ENCODE results near the gene KIAA1217.

The KIAA1217 gene

GRCh38 chr10:24553051-24553612, 344.2 kb downstream of the KIAA1217 start:
- no peak for DNase-seq (ENCODE audit: low spot score)

- no peak for DNase-seq (ENCODE audit: low spot score)
Measured at GRCh38 chr10:24554036-24554435, 345.1 kb downstream of the KIAA1217 start.

- no peak for DNase-seq (ENCODE audit: low spot score)
Measured at GRCh38 chr10:24556126-24556749, 347.3 kb downstream of the KIAA1217 start.

GRCh38 chr10:24556750-24557742, 348.1 kb downstream of the KIAA1217 start:
- peak; percentile 75 for DNase-seq (ENCODE audit: low spot score)

- DNase-seq (ENCODE audit: low spot score) = no peak
Measured at GRCh38 chr10:24561453-24561852, 352.5 kb downstream of the KIAA1217 start.

GRCh38 chr10:24568042-24568441, 359.1 kb downstream of the KIAA1217 start:
- peak; percentile 39 for DNase-seq (ENCODE audit: low spot score)

- peak; percentile 90 for DNase-seq (ENCODE audit: low spot score)
Measured at GRCh38 chr10:24569330-24569796, 360.4 kb downstream of the KIAA1217 start.

GRCh38 chr10:24569828-24570657, 361.1 kb downstream of the KIAA1217 start:
- peak; percentile 76 for DNase-seq (ENCODE audit: low spot score)

GRCh38 chr10:24570658-24571426, 361.9 kb downstream of the KIAA1217 start:
- peak; percentile 35 for DNase-seq (ENCODE audit: low spot score)

- no peak for DNase-seq (ENCODE audit: low spot score)
Measured at GRCh38 chr10:24571870-24572450, 363.0 kb downstream of the KIAA1217 start.

- no peak for DNase-seq (ENCODE audit: low spot score)
Measured at GRCh38 chr10:24574161-24574560, 365.2 kb downstream of the KIAA1217 start.

GRCh38 chr10:24574578-24575155, 365.7 kb downstream of the KIAA1217 start:
- peak; percentile 24 for DNase-seq (ENCODE audit: low spot score)

- no peak for DNase-seq (ENCODE audit: low spot score)
Measured at GRCh38 chr10:24575481-24576002, 366.6 kb downstream of the KIAA1217 start.

- DNase-seq (ENCODE audit: low spot score) = no peak
Measured at GRCh38 chr10:24579448-24579847, 370.5 kb downstream of the KIAA1217 start.

- DNase-seq (ENCODE audit: low spot score) = no peak
Measured at GRCh38 chr10:24579906-24580305, 371.0 kb downstream of the KIAA1217 start.

- DNase-seq (ENCODE audit: low spot score) = no peak
Measured at GRCh38 chr10:24589265-24589664, 380.3 kb downstream of the KIAA1217 start.

- no peak for DNase-seq (ENCODE audit: low spot score)
Measured at GRCh38 chr10:24590697-24591457, 381.9 kb downstream of the KIAA1217 start.

GRCh38 chr10:24596217-24596930, 387.4 kb downstream of the KIAA1217 start:
- no peak for DNase-seq (ENCODE audit: low spot score)

- DNase-seq (ENCODE audit: low spot score) = no peak
Measured at GRCh38 chr10:24597426-24597825, 388.5 kb downstream of the KIAA1217 start.

Data from hematopoietic multipotent progenitor cell treated with erythropoietin and hydrocortisone succinate and interleukin-3 and kit ligand, for 17 days (in vitro differentiated cells).